Measurements from ENCODE around the gene VAV2. TPM values are rescaled to one million over a fixed set of nuclear protein-coding genes. Genes with fewer than 3 reads are reported as not detected.

VAV2 gene
- total RNA-seq, 2 experiments from 2014 or later: 11.0 to 27.8 TPM

GRCh38 chr9:133994353-133995011, 2.4 kb upstream of the VAV2 start:
- DNase-seq (ENCODE audit: low spot score): peak; percentile 81
- POLR2A ChIA-PET: interaction anchor here (0.6 to 1.1 kb wide), 5 partner anchors 15 to 175 kb away, joined by 3 to 5 read pairs (median 3); no protein-coding TSS in a partner anchor
- no peaks in the 10 kb centered on the region for H3K79me2 ChIP-seq (ENCODE audit: insufficient read depth, low read depth, low read length)
- BruUV-seq (replicated peaks): no TSS peak
- H3K9me3 ChIP-seq (ENCODE audit: low read length): no peaks in the 10 kb centered on the region
- 0 out of 2 replicates have a peak, but pooled peaks cover 3% of the 10 kb centered on the region for H4K20me1 ChIP-seq (ENCODE audit: insufficient read depth, low read length)
- no peak overlapping the region for H2AFZ ChIP-seq (ENCODE audit: low read length)
- intact Hi-C loops (cut with micrococcal nuclease; ENCODE audit: unreplicated experiment): loop anchor here (1.0 to 5.0 kb wide), 5 partner anchors 97 to 252 kb away; no protein-coding TSS in a partner anchor
- no peak overlapping the region for H3K4me2 ChIP-seq (ENCODE audit: low read length)
- H3K27ac ChIP-seq (ENCODE audit: low read depth, low read length, poor library complexity, severe bottlenecking): no peak overlapping the region
- TF ChIP-seq EZH2phosphoT487 (IDR thresholded peaks at IDR 0.05; ENCODE audit: borderline replicate concordance, low read depth, low read length): no peak
- TF ChIP-seq CTCF (conservative IDR thresholded peaks at IDR 0.05; ENCODE audit: low read length): peak; percentile 95
- H3K36me3 ChIP-seq (ENCODE audit: insufficient read depth, low read length): no peaks in the 10 kb centered on the region
- CTCF ChIA-PET (ENCODE audit: unreplicated experiment): interaction anchor here (0.8 to 1.5 kb wide), 3 partner anchors 31 to 212 kb away, joined by 4 to 8 read pairs (median 5); partner anchors contain the start of gene BRD3OS
- H3K4me1 ChIP-seq (ENCODE audit: insufficient read depth, low read length, poor library complexity, severe bottlenecking): peaks cover 25% of the 10 kb centered on the region
- no peak overlapping the region for H3K4me3 ChIP-seq (ENCODE audit: low read depth, low read length, poor library complexity, severe bottlenecking)
- no peaks in the 10 kb centered on the region for H3K9me2 ChIP-seq (ENCODE audit: insufficient read depth, low read length)

GRCh38 chr9:133993635-133994253, 1.6 kb upstream of the VAV2 start:
- Histone ChIP-seq H4K20me1 (ENCODE audit: insufficient read depth, low read length) (0 out of 2 replicates have a peak, but pooled peaks cover 3% of the 10 kb centered on the region), H3K27ac (ENCODE audit: low read depth, low read length, poor library complexity, severe bottlenecking) (no peak overlapping the region), H3K4me2 (ENCODE audit: low read length) (peak overlapping the region; percentile 98), H3K79me2 (ENCODE audit: insufficient read depth, low read depth, low read length) (no peaks in the 10 kb centered on the region), H2AFZ (ENCODE audit: low read length) (no peak overlapping the region), H3K9me2 (ENCODE audit: insufficient read depth, low read length) (no peaks in the 10 kb centered on the region), H3K4me3 (ENCODE audit: low read depth, low read length, poor library complexity, severe bottlenecking) (peak overlapping the region; percentile 88), H3K9me3 (ENCODE audit: low read length) (no peaks in the 10 kb centered on the region), H3K36me3 (ENCODE audit: insufficient read depth, low read length) (no peaks in the 10 kb centered on the region), H3K4me1 (ENCODE audit: insufficient read depth, low read length, poor library complexity, severe bottlenecking) (peaks cover 25% of the 10 kb centered on the region)
- no peak for DNase-seq (ENCODE audit: low spot score)
- POLR2A ChIA-PET: interaction anchor here (0.6 to 1.1 kb wide), 5 partner anchors 16 to 48 kb away, joined by 3 read pairs; no protein-coding TSS in a partner anchor
- intact Hi-C loops (cut with micrococcal nuclease; ENCODE audit: unreplicated experiment): loop anchor here (1.0 to 5.0 kb wide), 6 partner anchors 49 to 251 kb away; no protein-coding TSS in a partner anchor
- CTCF ChIA-PET (ENCODE audit: unreplicated experiment): interaction anchor here (0.8 to 1.5 kb wide), 4 partner anchors 31 to 212 kb away, joined by 4 to 8 read pairs (median 5); partner anchors contain the start of gene BRD3OS
- no TSS peak for BruUV-seq (replicated peaks)
- TF ChIP-seq CTCF (conservative IDR thresholded peaks at IDR 0.05; ENCODE audit: low read length): no peak
- TF ChIP-seq EZH2phosphoT487 (IDR thresholded peaks at IDR 0.05; ENCODE audit: borderline replicate concordance, low read depth, low read length): no peak
